Activated T-cell treated with anti-CD3 and anti-CD28 coated beads, Interleukin-2, amount 50 U/mL, for 48 hours (primary cell): ENCODE results near the gene GRM5.

Source experiments
- DNase-seq, 2 experiments: peaks; one replicate each; pipeline ENCODE4 v3.0.0-alpha.2; 2020

GRM5 gene

GRCh38 chr11:88603091-88603867, 462.5 kb downstream of the GRM5 start:
- DNase-seq = no peak

- no peak for DNase-seq
Measured at GRCh38 chr11:88597387-88597786, 468.4 kb downstream of the GRM5 start.

- no peak for DNase-seq
Measured at GRCh38 chr11:88596786-88597185, 469.0 kb downstream of the GRM5 start.

- DNase-seq = no peak
Measured at GRCh38 chr11:88594274-88594950, 471.4 kb downstream of the GRM5 start.

- no peak for DNase-seq
Measured at GRCh38 chr11:88590361-88590760, 475.4 kb downstream of the GRM5 start.

- DNase-seq = no peak
Measured at GRCh38 chr11:88583251-88583650, 482.5 kb downstream of the GRM5 start.

GRCh38 chr11:88579466-88579865, 486.3 kb downstream of the GRM5 start:
- no peak for DNase-seq

- no peak for DNase-seq
Measured at GRCh38 chr11:88576741-88577140, 489.0 kb downstream of the GRM5 start.

GRCh38 chr11:88575916-88576315, 489.9 kb downstream of the GRM5 start:
- no peak for DNase-seq

- no peak for DNase-seq
Measured at GRCh38 chr11:88569342-88569741, 496.4 kb downstream of the GRM5 start.

GRCh38 chr11:88555829-88556202, 510.0 kb downstream of the GRM5 start:
- DNase-seq = no peak

GRCh38 chr11:88555018-88555828, 510.6 kb downstream of the GRM5 start:
- no peak for DNase-seq

- no peak for DNase-seq
Measured at GRCh38 chr11:88553204-88553603, 512.6 kb downstream of the GRM5 start.

GRCh38 chr11:88552379-88553062, 513.3 kb downstream of the GRM5 start:
- DNase-seq = peak; percentile 70 to 72

GRCh38 chr11:88544656-88545280, 521.0 kb downstream of the GRM5 start:
- no peak for DNase-seq

GRCh38 chr11:88543902-88544655, 521.7 kb downstream of the GRM5 start:
- peak; percentile 86 for DNase-seq

GRCh38 chr11:88541006-88541405, 524.8 kb downstream of the GRM5 start:
- no peak for DNase-seq

GRCh38 chr11:88538098-88538497, 527.7 kb downstream of the GRM5 start:
- no peak for DNase-seq

- DNase-seq = no peak
Measured at GRCh38 chr11:88537613-88538012, 528.2 kb downstream of the GRM5 start.

GRCh38 chr11:88536616-88537265, 529.0 kb downstream of the GRM5 start:
- DNase-seq = no peak

GRCh38 chr11:88535916-88536547, 529.8 kb downstream of the GRM5 start:
- no peak for DNase-seq
